D721Med (cell line): Measurements from ENCODE around the gene CIDEB.

Experiments
- DNase-seq: peaks from one replicate; pipeline ENCODE4 v3.0.0; 2011; ENCODE audit warnings: low spot score; ENCODE audit not compliant: insufficient read length
- FAIRE-seq: peaks from 2 replicates; lab custom pipeline; 2011; peaks lifted over from hg19 to GRCh38; lab: Jason Lieb, UNC
- TF ChIP-seq, protein P1 (sequence below): IDR thresholded peaks from 2 replicates; pipeline ENCODE4 v1.5.1; 2012; ENCODE audit warnings: mild to moderate bottlenecking, control low read depth; ENCODE audit not compliant: insufficient read depth; ENCODE audit errors: missing control alignments

Gene CIDEB

DNA sequence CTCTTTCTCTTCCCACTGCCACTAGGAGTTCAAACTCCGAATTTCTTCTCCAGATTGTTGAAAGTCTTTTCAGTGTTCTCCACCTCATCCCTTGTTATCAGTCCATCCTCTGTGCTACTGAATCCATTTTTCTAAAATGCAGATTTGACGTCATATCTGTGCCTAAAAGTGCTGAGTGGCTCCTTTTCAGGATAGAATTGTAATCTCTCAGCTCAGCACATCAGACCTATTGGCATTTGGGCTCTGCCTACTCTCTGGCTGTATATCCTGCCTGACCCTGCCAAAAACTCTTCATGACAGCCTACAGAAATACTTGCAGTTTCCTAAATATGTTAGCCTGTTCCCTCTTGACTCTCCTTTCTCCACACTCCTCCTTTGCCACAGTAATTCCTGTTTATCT is 35.3 kb downstream of the CIDEB start:
- DNase-seq (no peak), FAIRE-seq (no peak)
- TF ChIP-seq, protein P1, sequence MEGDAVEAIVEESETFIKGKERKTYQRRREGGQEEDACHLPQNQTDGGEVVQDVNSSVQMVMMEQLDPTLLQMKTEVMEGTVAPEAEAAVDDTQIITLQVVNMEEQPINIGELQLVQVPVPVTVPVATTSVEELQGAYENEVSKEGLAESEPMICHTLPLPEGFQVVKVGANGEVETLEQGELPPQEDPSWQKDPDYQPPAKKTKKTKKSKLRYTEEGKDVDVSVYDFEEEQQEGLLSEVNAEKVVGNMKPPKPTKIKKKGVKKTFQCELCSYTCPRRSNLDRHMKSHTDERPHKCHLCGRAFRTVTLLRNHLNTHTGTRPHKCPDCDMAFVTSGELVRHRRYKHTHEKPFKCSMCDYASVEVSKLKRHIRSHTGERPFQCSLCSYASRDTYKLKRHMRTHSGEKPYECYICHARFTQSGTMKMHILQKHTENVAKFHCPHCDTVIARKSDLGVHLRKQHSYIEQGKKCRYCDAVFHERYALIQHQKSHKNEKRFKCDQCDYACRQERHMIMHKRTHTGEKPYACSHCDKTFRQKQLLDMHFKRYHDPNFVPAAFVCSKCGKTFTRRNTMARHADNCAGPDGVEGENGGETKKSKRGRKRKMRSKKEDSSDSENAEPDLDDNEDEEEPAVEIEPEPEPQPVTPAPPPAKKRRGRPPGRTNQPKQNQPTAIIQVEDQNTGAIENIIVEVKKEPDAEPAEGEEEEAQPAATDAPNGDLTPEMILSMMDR = no peak

DNA sequence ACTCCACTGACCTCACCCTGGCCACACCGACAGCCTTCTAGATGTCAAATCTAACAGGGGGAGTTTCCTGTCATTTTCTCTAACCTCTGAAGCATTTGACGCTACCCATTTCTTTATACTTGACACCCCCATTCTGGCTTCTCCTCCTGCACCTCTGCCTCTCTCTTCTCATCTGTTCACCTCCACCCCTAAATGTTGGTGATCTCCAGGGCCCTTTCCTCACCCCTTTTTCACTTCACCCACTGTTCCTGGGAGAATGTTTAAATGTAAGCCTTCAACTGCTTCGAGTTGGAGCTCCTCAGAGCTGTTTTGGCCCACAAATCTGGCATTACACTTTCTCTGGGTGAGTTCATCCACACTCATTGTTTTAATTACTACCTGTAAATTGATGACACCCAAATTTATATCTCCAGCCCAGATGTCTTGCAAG is 35.9 kb downstream of the CIDEB start:
- TF ChIP-seq, protein P1 = no peak
- no peak for DNase-seq
- no peak for FAIRE-seq

DNA sequence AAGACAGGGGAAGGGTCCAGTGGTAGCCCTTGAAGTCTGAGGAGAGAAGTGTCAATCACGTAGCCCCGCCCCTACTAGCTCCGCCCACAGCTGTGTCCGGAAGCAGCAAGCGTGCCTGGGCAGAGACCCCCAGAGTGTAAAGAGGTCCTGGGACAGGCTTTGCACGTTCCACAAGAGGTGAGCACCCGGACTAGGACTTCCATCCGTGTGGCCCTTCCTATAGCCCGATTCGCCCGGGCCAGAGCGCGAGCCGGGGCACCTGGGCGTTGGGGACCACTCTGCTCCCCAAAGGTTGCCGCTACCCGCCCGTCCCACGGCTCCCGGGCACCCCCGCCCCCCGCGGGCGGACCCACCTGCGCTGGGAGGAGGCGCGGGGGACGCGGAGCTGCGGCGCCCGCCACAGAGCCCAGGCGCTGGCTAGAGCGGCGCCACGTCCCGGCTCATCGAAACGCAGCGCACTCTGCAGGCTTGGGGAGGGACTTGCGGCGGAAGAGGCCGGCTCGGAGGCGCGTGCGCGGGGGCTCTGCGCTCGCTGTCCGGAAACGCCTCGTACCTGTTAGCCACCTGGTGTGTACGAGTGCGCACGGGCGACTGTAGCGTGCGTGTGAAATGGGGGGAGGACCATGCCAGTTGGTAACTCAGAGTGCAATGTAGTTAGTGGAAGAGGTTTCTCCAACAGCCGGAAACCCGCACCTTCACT is 36.5 kb downstream of the CIDEB start, which contains the start of gene RABGGTA:
RABGGTA (minus strand) TSS at position 464 of the 700 bp plus-strand sequence. CDS start 482 bp downstream, outside the sequence.
- DNase-seq = peak; percentile 95
- TF ChIP-seq, protein P1 = peak; percentile 75
- no peak for FAIRE-seq

DNA sequence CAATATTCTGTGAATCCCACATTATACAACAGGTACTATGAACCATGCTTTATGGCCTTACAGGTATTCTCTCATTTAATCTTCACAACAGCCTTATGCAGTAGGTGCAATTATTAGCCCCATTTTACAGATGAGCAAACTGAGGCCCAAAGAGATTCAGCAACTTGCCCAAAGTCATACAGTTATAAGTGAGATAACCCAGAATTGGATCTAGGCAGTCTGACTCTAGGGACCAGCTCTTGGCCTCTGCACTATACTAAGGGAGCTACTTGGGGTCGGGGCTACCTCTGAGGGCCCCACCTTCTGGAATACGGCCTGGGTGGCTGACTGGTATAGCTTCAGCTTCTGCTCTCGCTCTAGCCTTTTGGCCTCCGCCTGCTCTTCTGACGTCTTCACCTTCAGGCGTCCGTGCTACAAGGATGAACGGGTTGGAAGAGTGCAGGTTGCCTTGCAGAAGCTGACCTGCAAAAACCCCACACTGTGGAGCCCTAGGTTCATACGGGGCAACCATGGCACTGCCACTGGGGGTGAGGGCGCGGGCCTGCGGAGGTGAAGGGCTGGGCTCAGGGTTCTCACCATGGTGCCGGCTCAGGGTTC is 37.1 kb downstream of the CIDEB start:
- TF ChIP-seq, protein P1 = no peak
- no peak for DNase-seq
- no peak for FAIRE-seq

DNA sequence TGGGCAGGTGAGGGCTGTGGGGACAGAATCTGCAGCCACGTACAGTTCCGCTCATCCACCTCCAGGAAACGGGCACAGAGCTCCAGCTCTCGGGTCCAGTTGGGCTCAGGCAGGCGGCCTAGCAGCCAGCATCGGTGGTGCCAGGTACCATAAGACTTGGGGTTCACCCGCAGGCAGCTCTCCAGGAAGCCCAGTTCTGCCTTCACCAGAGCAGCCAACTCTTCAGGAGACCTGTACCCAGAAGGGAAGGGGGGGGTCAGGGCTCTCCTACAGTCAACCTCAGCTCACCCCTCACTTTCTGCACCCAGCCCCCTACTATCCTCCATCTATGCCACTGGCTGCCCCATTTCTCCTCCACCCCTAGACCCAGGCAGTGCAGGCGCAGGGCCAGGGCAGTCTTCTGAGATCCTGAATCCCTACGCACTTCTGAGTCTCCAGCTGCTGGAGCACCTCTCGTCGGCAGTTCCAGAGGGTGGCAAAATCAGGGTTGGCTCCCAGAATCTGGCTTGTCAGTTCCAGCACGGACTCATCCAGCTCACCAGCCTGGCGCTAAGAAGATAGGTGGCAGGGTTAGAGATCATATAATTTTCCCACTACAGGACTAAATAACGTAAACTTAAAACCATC is 37.8 kb downstream of the CIDEB start:
- FAIRE-seq (no peak), DNase-seq (no peak)
- TF ChIP-seq, protein P1 = no peak

DNA sequence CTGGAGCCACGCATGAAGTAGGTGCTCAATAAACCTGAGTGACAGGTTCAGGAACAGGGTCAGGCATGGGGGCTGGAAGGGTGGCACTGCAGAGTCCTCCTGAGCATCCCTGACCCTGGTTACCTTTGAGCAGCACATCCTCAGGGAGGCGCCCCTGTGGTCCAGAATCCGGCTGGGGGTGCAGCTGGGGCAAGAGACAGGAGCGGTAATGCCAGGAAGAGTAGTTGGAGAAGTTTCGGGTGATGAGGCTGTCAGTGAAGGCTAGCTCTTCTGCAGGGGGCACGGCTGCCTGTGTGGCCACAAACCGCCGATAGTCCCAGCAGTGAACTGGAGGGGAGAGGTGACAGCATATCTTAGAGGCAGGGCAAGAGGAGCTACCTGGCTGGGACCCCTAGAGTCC is 38.4 kb downstream of the CIDEB start:
- TF ChIP-seq, protein P1 = no peak
- DNase-seq (no peak), FAIRE-seq (no peak)
